Measurements from ENCODE around the gene PHACTR2.

DNA sequence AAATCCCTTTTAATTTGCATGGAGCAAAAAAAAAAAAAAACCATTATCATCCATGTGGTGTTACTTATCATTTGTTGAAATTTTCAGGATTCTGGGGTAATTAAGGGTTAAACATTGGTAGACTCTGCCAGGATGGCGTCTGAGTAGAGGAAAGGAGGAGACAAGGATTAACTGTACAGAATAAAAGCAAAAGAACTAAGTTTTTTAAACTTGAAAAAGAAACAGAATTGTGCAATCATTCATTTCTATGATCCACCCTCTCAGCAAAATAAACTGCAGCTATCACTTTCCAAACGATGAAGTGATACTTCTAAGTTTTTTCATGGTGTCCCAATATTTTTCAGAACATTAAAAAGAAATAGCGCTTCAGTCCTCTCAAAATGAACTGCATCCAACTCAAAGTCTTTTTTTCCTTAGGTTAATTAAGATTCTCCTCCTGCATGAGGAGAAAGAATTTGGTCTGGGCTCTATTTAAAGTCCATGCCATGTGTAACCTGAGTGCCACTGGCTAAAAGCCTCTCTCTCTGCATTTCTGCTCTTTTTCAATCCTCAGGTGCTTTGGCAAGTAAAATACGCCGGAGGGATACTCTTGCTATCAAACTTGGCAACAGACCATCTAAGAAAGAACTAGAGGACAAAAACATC lies 95.9 kb downstream of the PHACTR2 start:
- TF ChIP-seq, protein P1, sequence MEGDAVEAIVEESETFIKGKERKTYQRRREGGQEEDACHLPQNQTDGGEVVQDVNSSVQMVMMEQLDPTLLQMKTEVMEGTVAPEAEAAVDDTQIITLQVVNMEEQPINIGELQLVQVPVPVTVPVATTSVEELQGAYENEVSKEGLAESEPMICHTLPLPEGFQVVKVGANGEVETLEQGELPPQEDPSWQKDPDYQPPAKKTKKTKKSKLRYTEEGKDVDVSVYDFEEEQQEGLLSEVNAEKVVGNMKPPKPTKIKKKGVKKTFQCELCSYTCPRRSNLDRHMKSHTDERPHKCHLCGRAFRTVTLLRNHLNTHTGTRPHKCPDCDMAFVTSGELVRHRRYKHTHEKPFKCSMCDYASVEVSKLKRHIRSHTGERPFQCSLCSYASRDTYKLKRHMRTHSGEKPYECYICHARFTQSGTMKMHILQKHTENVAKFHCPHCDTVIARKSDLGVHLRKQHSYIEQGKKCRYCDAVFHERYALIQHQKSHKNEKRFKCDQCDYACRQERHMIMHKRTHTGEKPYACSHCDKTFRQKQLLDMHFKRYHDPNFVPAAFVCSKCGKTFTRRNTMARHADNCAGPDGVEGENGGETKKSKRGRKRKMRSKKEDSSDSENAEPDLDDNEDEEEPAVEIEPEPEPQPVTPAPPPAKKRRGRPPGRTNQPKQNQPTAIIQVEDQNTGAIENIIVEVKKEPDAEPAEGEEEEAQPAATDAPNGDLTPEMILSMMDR (conservative IDR thresholded peaks at IDR 0.05) = no peak
- no peak for TF ChIP-seq EZH2 (IDR thresholded peaks at IDR 0.05; ENCODE audit: low read depth)
